ENCODE results near the gene DRD3. TPM values are rescaled to one million over a fixed set of nuclear protein-coding genes. Genes with fewer than 3 reads are reported as not detected.

DRD3 gene
- total RNA-seq (2014; rRNA removed; shearing (Covaris generic)) (not detected in 2 replicates), total RNA-seq (2022) (not detected in 2 replicates), Bru-seq, nascent RNA (not detected), BruChase-seq, experiment 1, labeled RNA remaining after a 6-hour chase (percentile 2 among the genes with signal in this experiment), BruChase-seq, experiment 2, labeled RNA remaining after a 2-hour chase (not detected)
- long read RNA-seq, result 0 reads

DNA sequence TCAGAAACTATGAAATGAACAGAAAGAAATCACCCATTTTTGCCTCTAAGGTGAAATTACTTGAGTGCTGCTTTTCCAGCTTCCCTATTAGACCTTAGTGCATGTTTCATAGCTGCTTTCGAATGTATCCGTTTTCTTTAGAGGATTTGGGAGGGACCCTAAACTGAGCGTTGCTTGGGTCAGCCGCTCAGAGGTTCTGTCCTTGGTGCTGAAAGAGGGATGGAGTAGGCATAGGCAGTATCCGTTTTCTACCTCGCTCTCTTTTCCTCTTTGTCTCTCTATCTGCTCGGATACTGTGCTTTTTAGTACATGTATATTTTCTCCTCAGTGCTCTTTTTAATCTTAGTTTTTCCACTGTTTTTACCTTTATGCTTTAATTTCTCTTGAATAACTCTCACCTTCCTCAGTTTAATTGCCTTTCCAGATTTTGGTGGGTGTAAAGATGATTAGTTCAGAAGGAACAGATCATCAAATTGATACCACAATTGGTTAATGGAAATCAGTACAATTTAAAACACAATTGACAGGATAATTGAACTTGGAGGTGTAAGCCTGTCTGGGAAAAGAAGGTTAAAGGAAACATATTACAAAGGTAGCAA, at the start of gene DRD3:
Gene DRD3, minus strand, starts transcription at position 283 of the 599 bp plus-strand sequence. CDS start 7,060 bp downstream, outside the sequence.
- DNase-seq (ENCODE audit: low spot score), result no peak

DNA sequence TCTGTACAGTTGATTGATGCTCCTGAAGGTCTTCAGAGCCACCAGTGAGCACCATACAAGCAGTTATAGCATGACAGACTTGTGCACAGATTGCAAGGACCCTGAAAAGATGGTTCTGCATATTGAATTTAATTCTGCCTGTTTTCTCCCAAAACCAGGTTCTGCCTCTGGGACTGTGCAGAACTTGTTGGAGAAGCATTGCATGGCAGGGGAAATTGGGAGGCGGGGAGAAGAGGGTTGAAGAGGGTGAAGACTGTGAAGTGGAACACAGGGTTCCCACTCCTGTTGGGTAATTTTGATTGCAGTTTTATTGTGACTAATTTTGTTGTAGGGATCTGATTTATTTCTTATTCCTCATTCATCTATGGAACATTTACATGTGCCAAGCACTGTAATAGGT, 48.2 kb upstream of the DRD3 start:
- Histone ChIP-seq H3K36me3 (ENCODE audit: insufficient read depth, low read length) (peaks cover 13% of the 10 kb centered on the region), H3K79me2 (ENCODE audit: insufficient read depth, low read depth, low read length) (no peaks in the 10 kb centered on the region), H3K9me2 (ENCODE audit: insufficient read depth, low read length) (no peaks in the 10 kb centered on the region), H3K4me1 (ENCODE audit: insufficient read depth, low read length, poor library complexity, severe bottlenecking) (peaks cover 8% of the 10 kb centered on the region), H4K20me1 (ENCODE audit: insufficient read depth, low read length) (no peaks in the 10 kb centered on the region), H3K27ac (ENCODE audit: low read depth, low read length, poor library complexity, severe bottlenecking) (no peak overlapping the region), H3K4me2 (ENCODE audit: low read length) (no peak overlapping the region), H3K9me3 (ENCODE audit: low read length) (peaks cover 19% of the 10 kb centered on the region), H2AFZ (ENCODE audit: low read length) (no peak overlapping the region), H3K4me3 (ENCODE audit: low read depth, low read length, poor library complexity, severe bottlenecking) (no peak overlapping the region)
- BruUV-seq (replicated peaks), result no TSS peak
- intact Hi-C loops (cut with micrococcal nuclease; ENCODE audit: unreplicated experiment), result no loop called here
- ChIA-PET POLR2A (interaction anchor here (0.6 to 1.8 kb wide), 4 partner anchors 11 to 37 kb away, joined by 3 to 13 read pairs (median 3); no protein-coding TSS in a partner anchor), CTCF (ENCODE audit: unreplicated experiment) (no interaction called here)
- DNase-seq (ENCODE audit: low spot score), result no peak
- no peak for TF ChIP-seq EZH2phosphoT487 (IDR thresholded peaks at IDR 0.05; ENCODE audit: borderline replicate concordance, low read depth, low read length)
- TF ChIP-seq, protein P1, sequence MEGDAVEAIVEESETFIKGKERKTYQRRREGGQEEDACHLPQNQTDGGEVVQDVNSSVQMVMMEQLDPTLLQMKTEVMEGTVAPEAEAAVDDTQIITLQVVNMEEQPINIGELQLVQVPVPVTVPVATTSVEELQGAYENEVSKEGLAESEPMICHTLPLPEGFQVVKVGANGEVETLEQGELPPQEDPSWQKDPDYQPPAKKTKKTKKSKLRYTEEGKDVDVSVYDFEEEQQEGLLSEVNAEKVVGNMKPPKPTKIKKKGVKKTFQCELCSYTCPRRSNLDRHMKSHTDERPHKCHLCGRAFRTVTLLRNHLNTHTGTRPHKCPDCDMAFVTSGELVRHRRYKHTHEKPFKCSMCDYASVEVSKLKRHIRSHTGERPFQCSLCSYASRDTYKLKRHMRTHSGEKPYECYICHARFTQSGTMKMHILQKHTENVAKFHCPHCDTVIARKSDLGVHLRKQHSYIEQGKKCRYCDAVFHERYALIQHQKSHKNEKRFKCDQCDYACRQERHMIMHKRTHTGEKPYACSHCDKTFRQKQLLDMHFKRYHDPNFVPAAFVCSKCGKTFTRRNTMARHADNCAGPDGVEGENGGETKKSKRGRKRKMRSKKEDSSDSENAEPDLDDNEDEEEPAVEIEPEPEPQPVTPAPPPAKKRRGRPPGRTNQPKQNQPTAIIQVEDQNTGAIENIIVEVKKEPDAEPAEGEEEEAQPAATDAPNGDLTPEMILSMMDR (conservative IDR thresholded peaks at IDR 0.05; ENCODE audit: low read length), result no peak

More for the DNA sequence above, at the start of gene DRD3:
- ChIA-PET CTCF (ENCODE audit: unreplicated experiment) (interaction anchor here (0.6 kb wide), 1 partner anchor 181 kb away, joined by 3 read pairs; no protein-coding TSS in a partner anchor), POLR2A (interaction anchor here (0.8 to 1.2 kb wide), 2 partner anchors 13 to 34 kb away, joined by 3 read pairs; no protein-coding TSS in a partner anchor)
- Histone ChIP-seq H3K9me2 (ENCODE audit: insufficient read depth, low read length) (no peaks in the 10 kb centered on the region), H3K27ac (ENCODE audit: low read depth, low read length, poor library complexity, severe bottlenecking) (no peak within 1 kb of the TSS), H3K9me3 (ENCODE audit: low read length) (no peaks in the 10 kb centered on the region), H3K4me2 (ENCODE audit: low read length) (no peak within 1 kb of the TSS), H3K79me2 (ENCODE audit: insufficient read depth, low read depth, low read length) (no peaks in the 10 kb centered on the region), H3K4me3 (ENCODE audit: low read depth, low read length, poor library complexity, severe bottlenecking) (no peak within 1 kb of the TSS), H3K36me3 (ENCODE audit: insufficient read depth, low read length) (no peaks in the 10 kb centered on the region), H2AFZ (ENCODE audit: low read length) (no peak within 1 kb of the TSS), H4K20me1 (ENCODE audit: insufficient read depth, low read length) (no peaks in the 10 kb centered on the region), H3K4me1 (ENCODE audit: insufficient read depth, low read length, poor library complexity, severe bottlenecking) (no peaks in the 10 kb centered on the region)
- intact Hi-C loops (cut with micrococcal nuclease; ENCODE audit: unreplicated experiment), result loop anchor here (10.0 kb wide), 1 partner anchor 64 kb away; no protein-coding TSS in a partner anchor
- no TSS peak for BruUV-seq (replicated peaks)
- TF ChIP-seq, protein P1 (conservative IDR thresholded peaks at IDR 0.05; ENCODE audit: low read length), result no peak

DNA sequence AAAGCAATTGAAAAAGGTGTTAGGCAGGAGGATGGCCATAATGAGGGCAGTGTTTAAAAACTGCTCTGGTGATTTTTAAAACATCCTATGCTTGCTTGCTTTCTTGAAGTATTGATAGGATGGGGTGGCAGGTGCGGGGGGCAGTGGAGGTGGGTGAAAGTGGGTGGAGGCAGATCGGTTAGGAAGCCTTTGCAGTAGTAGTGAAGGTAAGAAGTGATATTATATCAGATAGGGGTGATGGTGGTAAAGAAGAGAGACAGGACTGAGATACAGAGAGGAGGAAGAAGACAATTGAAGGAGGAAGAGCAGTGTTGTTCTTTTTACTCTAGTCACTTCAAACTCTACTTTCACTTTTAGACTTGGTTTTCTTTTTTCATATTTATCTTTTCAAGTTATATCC, 47.5 kb upstream of the DRD3 start:
- peaks cover 19% of the 10 kb centered on the region for H3K9me3 ChIP-seq (ENCODE audit: low read length)
- ChIA-PET POLR2A (no interaction called here), CTCF (ENCODE audit: unreplicated experiment) (no interaction called here)
- H3K4me1 ChIP-seq (ENCODE audit: insufficient read depth, low read length, poor library complexity, severe bottlenecking), result peaks cover 8% of the 10 kb centered on the region
- H3K79me2 ChIP-seq (ENCODE audit: insufficient read depth, low read depth, low read length), result no peaks in the 10 kb centered on the region
- no peaks in the 10 kb centered on the region for H4K20me1 ChIP-seq (ENCODE audit: insufficient read depth, low read length)
- no peak overlapping the region for H3K4me3 ChIP-seq (ENCODE audit: low read depth, low read length, poor library complexity, severe bottlenecking)
- TF ChIP-seq EZH2phosphoT487 (IDR thresholded peaks at IDR 0.05; ENCODE audit: borderline replicate concordance, low read depth, low read length), result no peak
- TF ChIP-seq, protein P1 (conservative IDR thresholded peaks at IDR 0.05; ENCODE audit: low read length), result no peak
- no peaks in the 10 kb centered on the region for H3K9me2 ChIP-seq (ENCODE audit: insufficient read depth, low read length)
- H3K36me3 ChIP-seq (ENCODE audit: insufficient read depth, low read length), result peaks cover 13% of the 10 kb centered on the region
- no TSS peak for BruUV-seq (replicated peaks)
- H2AFZ ChIP-seq (ENCODE audit: low read length), result no peak overlapping the region
- H3K4me2 ChIP-seq (ENCODE audit: low read length), result no peak overlapping the region
- intact Hi-C loops (cut with micrococcal nuclease; ENCODE audit: unreplicated experiment), result no loop called here
- no peak overlapping the region for H3K27ac ChIP-seq (ENCODE audit: low read depth, low read length, poor library complexity, severe bottlenecking)
- no peak for DNase-seq (ENCODE audit: low spot score)
